HepG2 (cell line): Measurements from ENCODE around the gene COMMD3. TPM values are rescaled to one million over a fixed set of nuclear protein-coding genes. Genes with fewer than 3 reads are reported as not detected.

Experiments used
- ATAC-seq: fragments of 200-7000 bp; cut with Tn5 transposase; 3 replicates; pipeline ENCODE4 v1.9.1; 2020; ENCODE audit warnings: mild to moderate bottlenecking, moderate library complexity
- BruUV-seq: library from RNA; stranded (reverse); fragments of 400-500 nt; replicated peaks from 2 replicates; lab custom pipeline; 2021; lab: Mats Ljungman, UMichigan
- CTCF ChIA-PET: fragments of 300-600 bp; formaldehyde crosslinking; extraction: SDS; loops from one replicate; lab custom pipeline; 2021; ENCODE audit warnings: low total read pairs, inconsistent platforms, low intra/inter-chr PET ratio; lab: Yijun Ruan, JAX
- POLR2A ChIA-PET: fragments of 350-600 bp; sonication (Branson Sonifier 250); formaldehyde crosslinking; loops from one replicate; lab custom pipeline; 2020; ENCODE audit warnings: antibody characterized with exemption, inconsistent platforms; lab: Yijun Ruan, JAX
- DNase-seq: peaks from one replicate; pipeline ENCODE4 v3.0.0-alpha.2; 2015; ENCODE audit warnings: low spot score
- FAIRE-seq: peaks from 3 replicates; lab custom pipeline; 2011; peaks lifted over from hg19 to GRCh38; lab: Jason Lieb, UNC
- H2AFZ ChIP-seq: one replicate; pipeline ENCODE4 v1.6.1; 2011; ENCODE audit warnings: low read length, inconsistent platforms
- H3K27ac ChIP-seq: fragments of 300-600 bp; 3 replicates; pipeline ENCODE4 v1.8.0; 2011; ENCODE audit warnings: mixed run types, mild to moderate bottlenecking, mixed read lengths, low read length, inconsistent platforms; ENCODE audit not compliant: insufficient read depth; ENCODE audit errors: extremely low read length
- H3K27me3 ChIP-seq, 2 experiments: fragments of 200-600 bp in 1 of 2; 2 replicates in 1 of 2; 3 replicates in 1 of 2; pipeline versions ENCODE4 v1.6.0 to v1.8.0; 2011; ENCODE audit warnings: low read length in 2 of 2, mild to moderate bottlenecking in 2 of 2, moderate library complexity in 2 of 2, inconsistent platforms in 1 of 2; ENCODE audit not compliant: insufficient read depth in 2 of 2, control insufficient read depth in 1 of 2
- H3K36me3 ChIP-seq, 2 experiments: fragments of 200-600 bp in 1 of 2; replicated peaks in 1 of 2; 2 replicates in 1 of 2; 3 replicates in 1 of 2; pipeline versions ENCODE4 v1.5.1 to v1.8.0; 2011; ENCODE audit warnings: low read length in 2 of 2, inconsistent platforms in 1 of 2; ENCODE audit not compliant: insufficient read depth in 2 of 2, control insufficient read depth in 1 of 2
- H3K4me1 ChIP-seq: 2 replicates; pipeline ENCODE4 v1.5.1; 2012; ENCODE audit warnings: low read length, inconsistent platforms; ENCODE audit not compliant: insufficient read depth
- H3K4me2 ChIP-seq: 2 replicates; pipeline ENCODE4 v1.6.0; 2011; ENCODE audit warnings: low read depth, low read length, inconsistent platforms
- H3K4me3 ChIP-seq, 3 experiments: fragments of 200-600 bp in 1 of 3; sonication (generic), shearing (Covaris generic) in 1 of 3; replicated peaks in 1 of 3; 2 replicates each; pipeline ENCODE4 v1.5.1; 2011 to 2016; ENCODE audit warnings: low read length in 3 of 3, inconsistent platforms in 2 of 3, low read depth in 2 of 3, mild to moderate bottlenecking in 2 of 3, control low read depth in 1 of 3, mixed read lengths in 1 of 3; ENCODE audit not compliant: insufficient read depth in 1 of 3
- H3K79me2 ChIP-seq: one replicate; pipeline ENCODE4 v1.6.1; 2011; ENCODE audit warnings: low read length, inconsistent platforms; ENCODE audit not compliant: insufficient read depth
- H3K9ac ChIP-seq: 2 replicates; pipeline ENCODE4 v1.6.0; 2011; ENCODE audit warnings: mild to moderate bottlenecking, low read depth, low read length, inconsistent platforms; ENCODE audit not compliant: insufficient read depth
- H3K9me3 ChIP-seq: 2 replicates; pipeline ENCODE4 v1.5.1; 2012; ENCODE audit warnings: mild to moderate bottlenecking, low read length
- H4K20me1 ChIP-seq: 2 replicates; pipeline ENCODE4 v1.6.0; 2011; ENCODE audit warnings: inconsistent platforms, mild to moderate bottlenecking, low read length, moderate library complexity; ENCODE audit not compliant: insufficient read depth
- CBX2 ChIP-seq, 2 experiments: fragments of 200-600 bp in 1 of 2; sonication (generic); formaldehyde crosslinking in 1 of 2; IDR thresholded peaks; 2 replicates each; pipeline versions ENCODE4 v1.7.0 to v1.8.1; 2018 to 2022; ENCODE audit warnings: low read depth in 2 of 2, low read length in 1 of 2, mild to moderate bottlenecking in 1 of 2, missing genetic modification reagents in 1 of 2
- EZH2 ChIP-seq: conservative IDR thresholded peaks from 2 replicates; pipeline ENCODE4 v1.6.1; 2012; ENCODE audit warnings: mild to moderate bottlenecking, low read depth, low read length, moderate library complexity
- MTF2 ChIP-seq: sonication (generic); formaldehyde crosslinking; IDR thresholded peaks from 2 replicates; pipeline ENCODE4 v1.5.0; 2020; ENCODE audit warnings: missing genetic modification reagents, borderline replicate concordance
- SAP130 ChIP-seq: IDR thresholded peaks from 2 replicates; pipeline ENCODE4 v1.6.1; 2016; ENCODE audit warnings: low read depth
- TAF1 ChIP-seq: sonication (generic); formaldehyde crosslinking; IDR thresholded peaks from 2 replicates; pipeline ENCODE4 v1.4.0; 2020; ENCODE audit warnings: missing genetic modification reagents
- ZNF263 ChIP-seq: sonication (generic); formaldehyde crosslinking; IDR thresholded peaks from 2 replicates; pipeline ENCODE4 v1.4.0; 2020; ENCODE audit warnings: missing genetic modification reagents
- ZNF556 ChIP-seq: sonication (generic); formaldehyde crosslinking; IDR thresholded peaks from 2 replicates; pipeline ENCODE4 v1.4.0; 2020; ENCODE audit warnings: mild to moderate bottlenecking, missing genetic modification reagents, borderline replicate concordance
- ZNF572 ChIP-seq: sonication (generic); formaldehyde crosslinking; IDR thresholded peaks from 2 replicates; pipeline ENCODE4 v1.5.1; 2020; ENCODE audit warnings: mild to moderate bottlenecking, missing genetic modification reagents
- ZSCAN22 ChIP-seq: sonication (generic); formaldehyde crosslinking; IDR thresholded peaks from 2 replicates; pipeline ENCODE4 v1.4.0; 2020; ENCODE audit warnings: mild to moderate bottlenecking, missing genetic modification reagents
- WGBS: methylation state at CpG from one replicate; pipeline ENCODE4 v1.1.6; 2017; ENCODE audit warnings: low lambda C conversion rate; 5-methylcytosine and 5-hydroxymethylcytosine counted together
- in situ Hi-C: cut with HindIII; loops from 2 replicates; pipeline ENCODE4 v1.10.0; 2017; ENCODE audit warnings: low pct_unique_long_range_greater_than_20kb; ENCODE audit not compliant: extremely low pct_ligation_motif_present
- intact Hi-C: fragments of 100-400 bp; cut with micrococcal nuclease; formaldehyde crosslinking; loops from one replicate; pipeline ENCODE4 v1.10.0; 2022; ENCODE audit not compliant: unreplicated experiment
- polyA plus RNA-seq, 8 experiments: library from polyadenylated mRNA; depleted of rRNA in 3 of 8; stranded (reverse) in 7 of 8; unstranded in 1 of 8; fragments of >200 nt; fragmentation: Illumina TruSeq in 4 of 8; extraction: Trizol in 4 of 8; gene quantifications; 2 replicates each; pipeline versions ENCODE4 v1.2.1 to v1.2.3, GENCODE V29; 2011 to 2016; ENCODE audit warnings: low read depth in 4 of 8, missing spikeins in 1 of 8, mixed read lengths in 1 of 8; ENCODE audit not compliant: insufficient read depth in 1 of 8
- total RNA-seq, 5 experiments: library from RNA; depleted of rRNA; stranded (reverse); fragments of >200 nt; fragmentation: Illumina TruSeq; extraction: Trizol; gene quantifications; 2 replicates each; pipeline ENCODE4 v1.2.3, GENCODE V29; 2016; ENCODE audit warnings: low read depth in 1 of 5

The COMMD3 gene
- total and polyA plus RNA-seq, 2 of the 13 experiments (the other 11 are each of a cell fraction or from before 2014, with no cell fraction given) = 38.7 to 54.4 TPM

GRCh38 chr10:22321156-22321923, 5.2 kb downstream of the COMMD3 start (continued):
- TF ChIP-seq ZSCAN22 (CRISPR knock-in tag) = no peak
- peak; percentile 56; the same call in 1 of the 2 replicates for TF ChIP-seq TAF1 (CRISPR knock-in tag)
- TF ChIP-seq, all 625 proteins: peak for 55

DNA sequence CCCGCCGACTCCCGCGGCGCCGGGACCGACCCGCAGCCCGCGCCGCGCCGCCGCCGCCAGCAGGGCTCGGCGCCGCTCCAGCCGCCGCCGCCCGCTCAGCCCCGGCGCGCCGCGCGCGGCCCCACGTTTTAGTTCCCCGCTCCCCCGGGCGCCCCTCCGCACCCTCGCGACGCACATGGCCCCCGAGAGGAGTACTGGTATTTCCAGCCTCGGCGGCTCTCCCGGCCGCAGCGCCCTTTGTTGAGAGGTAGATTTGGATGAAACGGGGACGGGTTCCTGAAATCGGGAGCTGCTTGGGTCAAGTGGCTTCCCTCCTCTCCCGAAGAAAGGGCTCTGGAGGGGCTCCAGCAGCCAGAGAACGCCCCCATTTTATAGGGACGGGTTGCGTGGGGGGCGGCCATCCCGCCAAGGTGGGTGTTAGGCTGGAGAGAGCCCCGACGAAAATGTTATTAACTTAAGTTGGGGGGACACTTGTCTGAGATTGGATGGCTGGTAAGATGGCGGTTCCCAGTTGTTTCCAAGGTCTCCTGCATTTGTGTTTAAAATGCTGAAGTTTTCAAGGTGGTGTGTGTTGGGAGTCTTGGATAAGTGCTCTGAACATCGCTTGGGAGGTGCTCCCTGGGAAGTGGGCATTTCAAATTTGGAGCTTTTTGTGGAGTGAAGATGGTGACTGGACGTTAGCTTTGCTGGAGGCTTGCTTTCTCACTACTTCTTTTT, 5.9 kb downstream of the COMMD3 start:
- ChIA-PET CTCF (no interaction called here), POLR2A (interaction anchor here (2.0 kb wide), 1 partner anchor 18 kb away, joined by 9 read pairs; no protein-coding TSS in a partner anchor)
- Histone ChIP-seq H3K9ac (peak overlapping the region; percentile 69), H3K36me3 (no peaks in the 10 kb centered on the region), H3K9me3 (no peaks in the 10 kb centered on the region), H3K27ac (no peak overlapping the region), H3K79me2 (peaks cover 40% of the 10 kb centered on the region), H3K4me3 (peak overlapping the region; percentile 78 to 88 (median 81)), H3K4me2 (peak overlapping the region; percentile 96), H4K20me1 (peaks cover 32% of the 10 kb centered on the region), H3K27me3 (peaks cover 0 to 7% of the 10 kb centered on the region in 2 experiments; a peak in 2 of 5 replicates), H2AFZ (no peak overlapping the region), H3K4me1 (peaks cover 65% of the 10 kb centered on the region)
- intact Hi-C loops = loop anchor here (5.0 to 10.0 kb wide), 3 partner anchors 193 to 665 kb away; no protein-coding TSS in a partner anchor
- ATAC-seq = no peak
- TF ChIP-seq MTF2 (CRISPR knock-in tag) (0 out of 2 replicates have a peak, but pooled peaks have one; percentile 16), CBX2 (IDR thresholded peaks at IDR 0.05; ENCODE audit: low read depth, low read length) (peak; percentile 77; the same call in 1 of the 2 replicates), CBX2 (CRISPR knock-in tag; IDR thresholded peaks at IDR 0.05; ENCODE audit: low read depth) (no peak), ZNF263 (CRISPR knock-in tag) (peak; percentile 65; the same call in 1 of the 2 replicates), ZNF556 (no peak), EZH2 (peak; percentile 100), SAP130 (0 out of 2 replicates have a peak, but pooled peaks have one; percentile 22), ZNF572 (CRISPR knock-in tag) (no peak)
- DNase-seq = no peak
- no TSS peak for BruUV-seq
- in situ Hi-C loops = loop anchor here (25.0 kb wide), 2 partner anchors 390 to 810 kb away; partner anchors contain the start of gene PIP4K2A
- WGBS = 5% methylated on average over 14 of the region's 57 CpGs
- FAIRE-seq = no peak
